Endothelial cell of umbilical vein (primary cell): ENCODE measurements around the gene SP1. TPM values are rescaled to one million over a fixed set of nuclear protein-coding genes. Genes with fewer than 3 reads are reported as not detected.

Experiments used
- BruUV-seq: library from RNA; stranded (reverse); fragments of 400-500 nt; replicated peaks from 2 replicates; lab custom pipeline; 2021; lab: Mats Ljungman, UMichigan
- CTCF ChIA-PET: fragments of 300-600, 350-600 bp; sonication (Branson Sonifier 250); formaldehyde crosslinking; loops from one replicate; lab custom pipeline; 2021; ENCODE audit warnings: antibody characterized with exemption, inconsistent platforms; lab: Charles Lee
- POLR2A ChIA-PET: fragments of 300-600, 350-600 bp; sonication (Branson Sonifier 250); formaldehyde crosslinking; loops from one replicate; lab custom pipeline; 2021; ENCODE audit warnings: antibody characterized with exemption, inconsistent platforms; lab: Charles Lee
- DNase-seq: peaks from one replicate; pipeline ENCODE4 v3.0.0-alpha.2; 2011; ENCODE audit warnings: low read depth, low spot score
- FAIRE-seq: peaks from 2 replicates; lab custom pipeline; 2011; peaks lifted over from hg19 to GRCh38; lab: Jason Lieb, UNC
- H2AFZ ChIP-seq: 2 replicates; pipeline ENCODE4 v1.6.0; 2012; ENCODE audit warnings: low read depth, low read length, control low read depth, inconsistent platforms
- H3K27ac ChIP-seq: 2 replicates; pipeline ENCODE4 v1.5.1; 2011; ENCODE audit warnings: low read depth, mild to moderate bottlenecking, control low read depth, low read length, moderate library complexity; ENCODE audit not compliant: insufficient read depth
- H3K27me3 ChIP-seq, 2 experiments: 2 replicates each; pipeline versions ENCODE4 v1.6.0 to v1.6.1; 2011; ENCODE audit warnings: low read length in 2 of 2, mixed read lengths in 1 of 2; ENCODE audit not compliant: control insufficient read depth in 2 of 2, insufficient read depth in 2 of 2
- H3K36me3 ChIP-seq, 2 experiments: 2 replicates in 1 of 2; 3 replicates in 1 of 2; pipeline ENCODE4 v1.5.1; 2011; ENCODE audit warnings: low read length in 2 of 2, mild to moderate bottlenecking in 1 of 2, moderate library complexity in 1 of 2; ENCODE audit not compliant: control insufficient read depth in 2 of 2, insufficient read depth in 2 of 2; ENCODE audit errors: extremely low read depth in 1 of 2
- H3K4me1 ChIP-seq: 3 replicates; pipeline ENCODE4 v1.5.1; 2011; ENCODE audit warnings: mild to moderate bottlenecking, low read length; ENCODE audit not compliant: control insufficient read depth, insufficient read depth; ENCODE audit errors: extremely low read depth
- H3K4me2 ChIP-seq: 2 replicates; pipeline ENCODE4 v1.6.1; 2011; ENCODE audit warnings: low read length, control low read depth, mixed read lengths; ENCODE audit not compliant: insufficient read depth
- H3K4me3 ChIP-seq, 3 experiments: fragments of 200-600 bp in 1 of 3; sonication (generic), shearing (Covaris generic) in 1 of 3; replicated peaks in 1 of 3; 2 replicates each; pipeline ENCODE4 v1.5.1; 2011 to 2016; ENCODE audit warnings: control low read depth in 3 of 3, low read length in 3 of 3, mild to moderate bottlenecking in 2 of 3, inconsistent platforms in 1 of 3, low read depth in 1 of 3, moderate library complexity in 1 of 3; ENCODE audit not compliant: insufficient read depth in 1 of 3
- H3K79me2 ChIP-seq: 2 replicates; pipeline ENCODE4 v1.6.0; 2012; ENCODE audit warnings: low read length, inconsistent platforms; ENCODE audit not compliant: control insufficient read depth, insufficient read depth
- H3K9ac ChIP-seq: replicated peaks from 2 replicates; pipeline ENCODE3; 2011; ENCODE audit warnings: low read length, control low read depth; ENCODE audit not compliant: insufficient read depth; ENCODE audit errors: extremely low read depth
- H3K9me1 ChIP-seq: replicated peaks from 3 replicates; pipeline ENCODE4 v1.6.0; 2011; ENCODE audit warnings: mild to moderate bottlenecking, low read length; ENCODE audit not compliant: control insufficient read depth, insufficient read depth; ENCODE audit errors: extremely low read depth
- H3K9me3 ChIP-seq: replicated peaks from 2 replicates; pipeline ENCODE4 v1.5.1; 2012; ENCODE audit warnings: low read length, inconsistent platforms; ENCODE audit not compliant: control insufficient read depth, insufficient read depth
- H4K20me1 ChIP-seq: replicated peaks from 2 replicates; pipeline ENCODE3; 2011; ENCODE audit warnings: mild to moderate bottlenecking, low read length; ENCODE audit not compliant: control insufficient read depth, insufficient read depth; ENCODE audit errors: extremely low read depth
- EZH2 ChIP-seq: IDR thresholded peaks from 2 replicates; pipeline ENCODE4 v1.6.1; 2012; ENCODE audit warnings: borderline replicate concordance, low read depth, mild to moderate bottlenecking, moderate library complexity, low read length, inconsistent platforms; ENCODE audit not compliant: severe bottlenecking
- FOS ChIP-seq: IDR thresholded peaks from 2 replicates; pipeline ENCODE4 v1.6.1; 2011; ENCODE audit warnings: mild to moderate bottlenecking, low read length, moderate library complexity, borderline replicate concordance; ENCODE audit not compliant: insufficient read depth
- GATA2 ChIP-seq: IDR thresholded peaks from 2 replicates; pipeline ENCODE4 v1.7.0; 2011; ENCODE audit warnings: low read depth, mild to moderate bottlenecking, moderate library complexity, mixed read lengths, low read length; ENCODE audit not compliant: insufficient read length, insufficient read depth
- JUN ChIP-seq: IDR thresholded peaks from 2 replicates; pipeline ENCODE4 v1.6.1; 2011; ENCODE audit warnings: borderline replicate concordance, low read depth; ENCODE audit not compliant: insufficient read length, insufficient read depth
- MYC ChIP-seq: IDR thresholded peaks from one replicate; pipeline ENCODE4 v1.6.1; 2011; ENCODE audit warnings: mild to moderate bottlenecking, low read depth, low read length
- POLR2A ChIP-seq: IDR thresholded peaks from 2 replicates; pipeline ENCODE4 v1.6.1; 2012; ENCODE audit warnings: low read depth, mild to moderate bottlenecking, control low read depth, low read length
- POLR2AphosphoS5 ChIP-seq: IDR thresholded peaks from 2 replicates; pipeline ENCODE4 v1.6.1; 2012; ENCODE audit warnings: low read depth, mild to moderate bottlenecking, control low read depth, low read length, moderate library complexity; ENCODE audit not compliant: insufficient read depth
- dilution Hi-C: fragments of 300-500 bp; cut with MboI; formaldehyde crosslinking; loops from one replicate; pipeline ENCODE4 v1.15.0; 2019; ENCODE audit warnings: low sequenced_read_pairs; ENCODE audit not compliant: extremely low pct_ligation_motif_present
- intact Hi-C: fragments of 100-400 bp; cut with micrococcal nuclease; formaldehyde crosslinking; loops from one replicate; pipeline ENCODE4 v1.10.0; 2022
- polyA plus RNA-seq, 4 experiments: library from polyadenylated mRNA; depleted of rRNA in 3 of 4; stranded (reverse) in 3 of 4; unstranded in 1 of 4; fragments of >200 nt; gene quantifications; 2 replicates each; pipeline versions ENCODE4 v1.2.1 to v1.2.3, GENCODE V29; 2011 to 2012; ENCODE audit warnings: missing spikeins in 1 of 4
- total RNA-seq: library from RNA; stranded (reverse); gene quantifications from 2 replicates; pipeline ENCODE4 v1.2.3, GENCODE V29; 2021
- TF ChIP-seq, protein P1 (sequence below): IDR thresholded peaks from 2 replicates; pipeline ENCODE4 v1.6.1; 2011; ENCODE audit not compliant: insufficient read depth, insufficient read length
- TF ChIP-seq, protein P2 (sequence below), 2 donors: IDR thresholded peaks; 1 replicate in 1 of 2; 2 replicates in 1 of 2; pipeline ENCODE4 v1.5.1; 2011; ENCODE audit warnings: low read length in 2 of 2, mild to moderate bottlenecking in 2 of 2, moderate library complexity in 2 of 2, control low read depth in 1 of 2, inconsistent platforms in 1 of 2, low read depth in 1 of 2; ENCODE audit not compliant: insufficient read depth in 1 of 2; ENCODE audit errors: extremely low read depth in 1 of 2

Gene SP1
- total and polyA plus RNA-seq, 2 donors (not counting 3 experiments of a cell fraction or from before 2014, with no cell fraction given) = 34.8 to 56.3 TPM

DNA sequence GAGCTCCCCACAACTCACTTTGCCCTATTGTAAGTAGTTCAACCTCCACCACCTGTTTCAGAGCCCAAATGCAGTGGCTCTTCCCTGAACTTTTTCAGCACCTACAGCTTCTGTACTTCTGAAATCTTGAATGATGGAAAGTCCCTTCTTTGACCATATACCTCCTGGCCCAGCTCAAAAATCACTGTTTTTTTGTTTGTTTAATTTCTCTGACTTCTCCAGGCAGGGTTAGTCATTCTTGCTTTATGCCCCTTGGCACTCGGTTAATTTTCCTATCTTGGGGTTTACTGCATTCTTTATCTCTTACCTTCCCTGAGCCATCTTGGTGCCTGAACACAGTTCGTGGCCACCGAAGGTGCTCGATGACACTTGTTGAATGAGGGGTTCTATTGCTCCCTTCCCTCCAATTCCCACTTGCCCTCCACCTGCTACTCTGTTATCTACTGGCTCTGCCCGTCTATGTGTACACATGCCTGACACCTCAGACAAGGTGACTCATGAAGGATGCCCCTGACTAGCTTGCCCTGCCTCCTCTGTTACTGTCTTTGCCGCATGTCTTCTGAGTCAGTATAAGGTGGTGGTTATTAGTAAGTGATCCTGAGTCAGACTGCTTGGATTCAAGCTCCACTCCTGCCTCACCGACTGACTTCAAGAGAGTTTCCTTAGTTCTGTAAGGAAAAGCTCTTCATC, 48.1 kb downstream of the SP1 start:
- H3K9ac ChIP-seq = no peak overlapping the region
- DNase-seq (no peak), FAIRE-seq (no peak)
- dilution Hi-C loops (no loop called here), intact Hi-C loops (no loop called here)
- no peaks in the 10 kb centered on the region for H3K9me3 ChIP-seq
- CTCF ChIA-PET = interaction anchor here (1.2 to 3.3 kb wide), 4 partner anchors 9 to 83 kb away, joined by 3 to 35 read pairs (median 4); no protein-coding TSS in a partner anchor
- no peaks in the 10 kb centered on the region for H4K20me1 ChIP-seq
- no peaks in the 10 kb centered on the region for H3K27me3 ChIP-seq
- no peaks in the 10 kb centered on the region for H3K9me1 ChIP-seq
- no peak overlapping the region for H3K27ac ChIP-seq
- H3K36me3 ChIP-seq = no peaks in the 10 kb centered on the region
- no TSS peak for BruUV-seq
- POLR2A ChIA-PET = no interaction called here
- H3K79me2 ChIP-seq = no peaks in the 10 kb centered on the region
- TF ChIP-seq FOS (no peak), EZH2 (no peak), GATA2 (no peak), POLR2AphosphoS5 (no peak), POLR2A (no peak), JUN (no peak), MYC (no peak)
- TF ChIP-seq, protein P1, sequence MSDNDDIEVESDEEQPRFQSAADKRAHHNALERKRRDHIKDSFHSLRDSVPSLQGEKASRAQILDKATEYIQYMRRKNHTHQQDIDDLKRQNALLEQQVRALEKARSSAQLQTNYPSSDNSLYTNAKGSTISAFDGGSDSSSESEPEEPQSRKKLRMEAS = no peak
- TF ChIP-seq, protein P2, sequence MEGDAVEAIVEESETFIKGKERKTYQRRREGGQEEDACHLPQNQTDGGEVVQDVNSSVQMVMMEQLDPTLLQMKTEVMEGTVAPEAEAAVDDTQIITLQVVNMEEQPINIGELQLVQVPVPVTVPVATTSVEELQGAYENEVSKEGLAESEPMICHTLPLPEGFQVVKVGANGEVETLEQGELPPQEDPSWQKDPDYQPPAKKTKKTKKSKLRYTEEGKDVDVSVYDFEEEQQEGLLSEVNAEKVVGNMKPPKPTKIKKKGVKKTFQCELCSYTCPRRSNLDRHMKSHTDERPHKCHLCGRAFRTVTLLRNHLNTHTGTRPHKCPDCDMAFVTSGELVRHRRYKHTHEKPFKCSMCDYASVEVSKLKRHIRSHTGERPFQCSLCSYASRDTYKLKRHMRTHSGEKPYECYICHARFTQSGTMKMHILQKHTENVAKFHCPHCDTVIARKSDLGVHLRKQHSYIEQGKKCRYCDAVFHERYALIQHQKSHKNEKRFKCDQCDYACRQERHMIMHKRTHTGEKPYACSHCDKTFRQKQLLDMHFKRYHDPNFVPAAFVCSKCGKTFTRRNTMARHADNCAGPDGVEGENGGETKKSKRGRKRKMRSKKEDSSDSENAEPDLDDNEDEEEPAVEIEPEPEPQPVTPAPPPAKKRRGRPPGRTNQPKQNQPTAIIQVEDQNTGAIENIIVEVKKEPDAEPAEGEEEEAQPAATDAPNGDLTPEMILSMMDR (IDR thresholded peaks at IDR 0.05; ENCODE audit: extremely low read depth in 1 of 2, insufficient read depth in 1 of 2, low read depth in 1 of 2, low read length in 2 of 2) = no peak
- no peak overlapping the region for H3K4me2 ChIP-seq
- H2AFZ ChIP-seq = no peak overlapping the region
- H3K4me1 ChIP-seq = no peaks in the 10 kb centered on the region
- no peak overlapping the region for H3K4me3 ChIP-seq
